GM10847 (cell line): ENCODE data around the gene CFL1.

Experiments
- POLR2A ChIP-seq: IDR thresholded peaks from 2 replicates; pipeline ENCODE4 v1.6.1; 2011; ENCODE audit not compliant: insufficient read length; ENCODE audit errors: extremely low read depth

Gene CFL1

GRCh38 chr11:65891219-65892136 is 33.5 kb upstream of the CFL1 start:
- TF ChIP-seq POLR2A: no peak

- peak; percentile 99 for TF ChIP-seq POLR2A
Observed at GRCh38 chr11:65890324-65891218, 32.6 kb upstream of the CFL1 start, which contains the start of gene CCDC85B. Gene CCDC85B (plus strand): TSS chr11:65890673. CDS start chr11:65890784, 111 bp downstream.

DNA sequence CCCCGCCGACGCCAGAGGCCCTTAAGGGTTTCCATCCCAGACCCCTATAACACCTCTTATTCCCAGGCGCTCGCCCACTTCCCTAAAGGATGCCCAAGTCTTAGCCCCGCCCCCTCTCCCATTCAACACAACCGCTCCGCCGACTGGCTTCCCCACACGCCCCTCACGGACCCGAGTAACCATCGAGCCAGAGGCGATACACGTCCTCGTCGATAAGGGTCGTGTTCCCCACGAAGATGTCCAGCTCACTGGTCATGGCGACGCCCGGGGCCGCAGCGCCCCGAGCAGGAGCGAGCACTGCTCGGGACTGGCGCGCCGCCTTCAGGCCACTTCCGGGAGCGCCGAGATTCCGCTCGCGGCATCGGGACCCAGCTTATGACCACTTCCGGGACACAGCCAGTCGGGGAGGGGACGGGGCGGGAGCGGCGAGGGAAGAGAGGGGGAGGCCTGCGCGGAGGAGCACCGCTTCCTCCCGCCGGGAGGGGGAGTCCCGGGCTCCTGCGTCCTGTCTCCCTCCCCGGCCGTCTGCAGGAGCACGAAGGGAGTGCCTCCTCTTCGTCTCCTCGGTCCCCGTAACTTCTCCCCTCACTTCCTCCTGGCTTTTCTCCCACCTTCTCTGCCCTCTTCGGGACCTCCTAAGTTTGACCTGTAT is 30.3 kb upstream of the CFL1 start, which contains the start of gene FIBP:
TSS of gene FIBP (minus strand) at position 309 of the 652 bp plus-strand sequence. CDS start at position 256, 53 bp downstream.
- TF ChIP-seq POLR2A: peak; percentile 90

GRCh38 chr11:65887723-65888162 is 29.8 kb upstream of the CFL1 start:
- TF ChIP-seq POLR2A: no peak

- TF ChIP-seq POLR2A: no peak
Observed at GRCh38 chr11:65886826-65887722, 29.1 kb upstream of the CFL1 start.

GRCh38 chr11:65885808-65886536 is 28.0 kb upstream of the CFL1 start:
- no peak for TF ChIP-seq POLR2A

GRCh38 chr11:65885231-65885630 is 27.3 kb upstream of the CFL1 start:
- no peak for TF ChIP-seq POLR2A

DNA sequence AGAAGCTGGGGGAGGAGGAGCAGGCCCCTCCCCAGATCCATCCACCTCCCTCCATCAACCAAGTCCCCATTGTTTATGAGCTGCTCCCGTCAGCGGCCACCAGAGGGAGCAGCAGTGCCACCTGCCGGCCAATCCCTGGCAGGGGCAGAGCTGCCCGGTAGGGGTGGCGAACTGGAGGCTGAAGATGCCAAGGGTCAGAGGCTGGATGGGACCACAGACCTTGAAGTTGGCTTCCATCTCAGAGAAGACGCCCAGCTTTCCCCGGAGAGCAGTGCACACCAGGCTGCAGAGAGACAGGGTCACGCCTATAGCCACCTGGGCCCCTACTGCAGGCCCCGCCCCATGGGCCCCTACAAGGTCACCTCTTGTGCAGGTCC is 26.7 kb upstream of the CFL1 start:
- TF ChIP-seq POLR2A: no peak

DNA sequence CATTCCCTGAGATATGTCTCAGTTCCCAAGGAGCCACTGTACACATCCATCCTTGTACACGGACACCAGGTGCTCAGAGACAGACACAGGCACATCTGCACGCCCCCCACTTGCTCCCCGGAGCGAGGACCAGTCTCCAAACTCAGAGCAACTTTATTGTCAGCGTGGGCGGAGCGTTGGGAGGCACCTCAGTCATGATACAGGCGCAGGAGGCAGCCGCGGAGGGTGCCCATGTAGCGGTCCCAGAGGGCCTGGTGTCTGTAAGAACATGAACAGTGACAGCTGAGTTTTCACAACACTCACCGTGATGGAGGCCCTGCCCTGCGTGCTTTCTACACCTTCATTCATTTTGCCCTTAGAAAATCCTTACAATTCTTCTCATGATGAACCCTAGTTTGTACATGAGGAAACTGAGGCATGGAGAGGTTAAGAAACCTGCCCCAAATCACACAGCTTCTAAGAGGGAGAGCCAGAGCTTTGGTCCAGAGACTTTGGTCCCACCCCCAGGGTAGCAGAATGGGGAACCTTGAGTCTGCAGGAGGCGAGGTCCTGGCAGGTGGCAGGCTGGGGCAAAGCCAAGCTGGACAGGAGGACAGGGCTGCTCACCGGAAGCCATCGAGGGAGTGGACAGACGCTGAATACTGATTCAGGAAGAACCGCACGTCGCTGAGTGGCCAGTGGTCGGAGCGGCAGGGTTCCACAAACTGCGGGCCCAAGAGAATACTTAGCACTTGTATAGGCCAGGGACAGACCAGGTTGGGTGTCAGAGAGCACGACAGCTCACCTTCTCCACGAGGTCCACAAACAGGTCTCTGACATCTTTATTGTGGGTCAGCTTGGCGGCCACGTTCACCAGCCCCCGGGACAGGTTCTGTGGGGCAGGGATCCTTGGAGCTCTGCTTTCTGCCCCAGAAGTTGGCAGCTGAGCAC is 26.1 kb upstream of the CFL1 start:
- TF ChIP-seq POLR2A: no peak

DNA sequence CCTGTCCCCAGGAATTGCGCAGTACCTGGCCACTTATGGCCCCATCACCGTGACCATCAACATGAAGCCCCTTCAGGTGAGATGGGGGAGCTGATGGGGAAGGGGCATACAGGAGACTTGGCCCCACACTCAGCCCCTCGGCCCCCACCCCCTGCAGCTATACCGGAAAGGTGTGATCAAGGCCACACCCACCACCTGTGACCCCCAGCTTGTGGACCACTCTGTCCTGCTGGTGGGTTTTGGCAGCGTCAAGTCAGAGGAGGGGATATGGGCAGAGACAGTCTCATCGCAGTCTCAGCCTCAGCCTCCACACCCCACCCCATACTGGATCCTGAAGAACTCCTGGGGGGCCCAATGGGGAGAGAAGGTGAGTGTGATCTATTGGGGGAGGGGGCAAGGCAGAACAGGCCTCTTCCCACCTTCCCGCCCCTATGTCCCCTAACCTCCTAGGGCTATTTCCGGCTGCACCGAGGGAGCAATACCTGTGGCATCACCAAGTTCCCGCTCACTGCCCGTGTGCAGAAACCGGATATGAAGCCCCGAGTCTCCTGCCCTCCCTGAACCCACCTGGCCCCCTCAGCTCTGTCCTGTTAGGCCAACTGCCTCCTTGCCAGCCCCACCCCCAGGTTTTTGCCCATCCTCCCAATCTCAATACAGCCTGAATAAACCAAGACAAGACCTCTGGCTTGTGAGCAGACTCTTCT is 25.2 kb upstream of the CFL1 start:
- TF ChIP-seq POLR2A: no peak

GRCh38 chr11:65882120-65883057 is 24.4 kb upstream of the CFL1 start:
- TF ChIP-seq POLR2A: no peak

GRCh38 chr11:65880844-65881421 is 23.0 kb upstream of the CFL1 start:
- TF ChIP-seq POLR2A: no peak
